Activated T-helper 1 cell treated with anti-CD3 and anti-CD28 coated beads, Interleukin-12 subunit alpha, Interleukin-12 subunit beta, Interleukin-2, Interleukin-4 antibody, amounts not matched to agents 30 ng/mL and 10 ng/mL and 1 ng/mL, durations not matched to agents 14 hours and 24 hours and 36 hours (primary cell): ENCODE results near the gene ARHGAP28. TPM values are rescaled to one million over a fixed set of nuclear protein-coding genes. Genes with fewer than 3 reads are reported as not detected.
"Not testable (repeated sequence)": the region's sequence is repeated elsewhere in the genome, so short reads cannot be mapped to it uniquely, and the experiment has no call there.

Experiments used
- DNase-seq: peaks from one replicate; pipeline ENCODE4 v3.0.0; 2021; ENCODE audit warnings: low spot score
- H3K27ac Mint-ChIP-seq: one replicate; pipeline ENCODE4 v1.8.0; 2021; ENCODE audit warnings: mild to moderate bottlenecking, mixed read lengths
- H3K27me3 Mint-ChIP-seq: one replicate; pipeline ENCODE4 v1.8.0; 2022; ENCODE audit warnings: mild to moderate bottlenecking, moderate library complexity, mixed read lengths; ENCODE audit not compliant: insufficient read depth
- H3K36me3 Mint-ChIP-seq: one replicate; pipeline ENCODE4 v1.8.0; 2021; ENCODE audit warnings: low read depth, mixed read lengths
- H3K4me1 Mint-ChIP-seq: one replicate; pipeline ENCODE4 v1.8.0; 2021; ENCODE audit warnings: low read depth, mixed read lengths
- H3K4me3 Mint-ChIP-seq: one replicate; pipeline ENCODE4 v1.8.0; 2021; ENCODE audit warnings: mild to moderate bottlenecking, moderate library complexity, mixed read lengths
- H3K9me3 Mint-ChIP-seq: one replicate; pipeline ENCODE4 v1.8.0; 2021; ENCODE audit warnings: mixed read lengths
- intact Hi-C: fragments of 100-400 bp; cut with micrococcal nuclease; formaldehyde crosslinking; loops from one replicate; pipeline ENCODE4 v1.15.1; 2024
- total RNA-seq: library from RNA; stranded (reverse); gene quantifications from 2 replicates; pipeline ENCODE4 v1.2.3, GENCODE V29; 2022

The ARHGAP28 gene
- total RNA-seq, 1 donor from 2014 or later = not detected

DNA sequence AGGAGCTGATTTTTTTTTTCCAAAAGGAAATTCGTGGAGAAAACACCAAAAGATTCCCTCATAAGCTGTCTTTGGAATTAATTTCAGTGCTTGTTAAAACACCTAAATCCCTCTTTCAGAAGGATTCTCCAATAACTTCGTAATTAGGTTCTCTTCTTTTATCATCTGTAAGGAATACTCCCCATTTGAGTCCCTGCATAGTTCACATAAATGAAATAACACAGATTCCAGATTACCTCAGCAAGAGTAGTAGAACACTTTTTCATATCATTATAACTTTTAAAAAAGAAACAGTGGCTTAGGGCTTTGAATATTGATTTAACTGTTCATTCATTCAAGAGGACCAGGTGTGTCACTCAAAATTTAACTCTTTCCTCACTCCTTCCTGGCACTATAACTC lies 55.5 kb downstream of the ARHGAP28 start:
- Mint-ChIP-seq H3K27me3 (no peaks in the 10 kb centered on the region), H3K27ac (no peak overlapping the region), H3K36me3 (no peaks in the 10 kb centered on the region), H3K4me3 (no peak overlapping the region), H3K4me1 (no peaks in the 10 kb centered on the region), H3K9me3 (peaks cover 7% of the 10 kb centered on the region)
- intact Hi-C loops = no loop called here
- no peak for DNase-seq

DNA sequence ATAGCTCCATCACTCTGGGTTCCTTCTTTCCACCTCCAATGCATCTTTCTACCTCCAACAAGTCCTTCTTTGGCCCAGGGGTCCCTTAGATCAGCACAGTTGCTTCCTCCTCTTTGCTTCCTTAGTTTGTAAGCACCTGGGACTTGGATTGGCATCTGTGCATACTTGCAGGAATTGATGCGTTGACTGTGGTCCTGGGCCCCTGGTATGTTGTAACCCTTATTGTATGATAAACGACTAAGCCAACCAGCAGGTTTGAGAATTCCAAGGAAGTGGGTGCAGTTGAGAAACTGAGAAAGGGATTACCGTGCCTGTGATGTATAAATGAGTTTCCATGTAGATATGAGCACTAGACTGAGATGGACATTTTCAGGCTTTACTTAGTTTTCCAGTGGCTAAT lies 55.9 kb downstream of the ARHGAP28 start:
- Mint-ChIP-seq H3K27ac (no peak overlapping the region), H3K9me3 (peaks cover 10% of the 10 kb centered on the region), H3K4me1 (no peaks in the 10 kb centered on the region), H3K27me3 (no peaks in the 10 kb centered on the region), H3K36me3 (no peaks in the 10 kb centered on the region), H3K4me3 (no peak overlapping the region)
- no peak for DNase-seq
- intact Hi-C loops = no loop called here

DNA sequence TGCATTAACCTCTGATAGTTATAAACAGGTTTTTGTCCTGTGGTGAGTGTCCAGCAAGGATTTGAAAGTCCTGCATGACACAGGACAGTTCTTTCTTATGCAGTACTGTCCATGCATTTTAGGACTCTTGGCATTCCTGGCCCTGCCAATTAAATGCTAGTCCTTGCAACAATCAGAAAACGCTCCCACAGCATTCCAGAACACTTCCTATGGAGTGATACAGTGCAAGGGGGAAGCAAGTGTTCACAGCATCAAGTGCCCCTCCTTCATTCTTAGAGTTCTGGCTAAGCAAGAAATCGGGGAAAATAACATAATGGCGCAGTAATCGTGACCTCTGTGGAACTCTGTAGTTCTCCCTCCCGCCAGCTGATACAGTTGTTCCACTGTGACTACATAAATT lies 62.9 kb downstream of the ARHGAP28 start:
- no peak overlapping the region for H3K4me3 Mint-ChIP-seq
- intact Hi-C loops = no loop called here
- H3K36me3 Mint-ChIP-seq = no peaks in the 10 kb centered on the region
- H3K4me1 Mint-ChIP-seq = no peaks in the 10 kb centered on the region
- peaks cover 5% of the 10 kb centered on the region for H3K9me3 Mint-ChIP-seq
- no peak for DNase-seq
- no peak overlapping the region for H3K27ac Mint-ChIP-seq
- H3K27me3 Mint-ChIP-seq = no peaks in the 10 kb centered on the region

DNA sequence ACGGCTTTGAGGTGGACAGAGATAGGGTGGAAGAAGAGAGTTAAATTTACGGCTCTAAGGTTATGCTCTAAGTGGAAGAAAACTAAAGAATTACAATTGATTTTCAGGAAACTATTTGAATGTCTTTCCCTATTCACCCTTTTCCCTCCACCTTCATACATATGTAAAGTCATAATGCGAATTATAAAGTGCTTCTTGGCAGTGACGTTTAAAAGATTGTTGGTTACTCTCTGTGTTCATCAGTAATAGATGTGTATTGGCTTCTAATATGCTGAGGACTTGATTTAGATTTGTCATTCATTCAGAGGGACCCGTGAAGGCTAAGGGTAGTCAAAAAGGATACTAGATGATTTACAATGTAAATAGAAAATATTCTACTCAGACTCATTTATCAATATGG lies 63.9 kb downstream of the ARHGAP28 start:
- Mint-ChIP-seq H3K4me3 (no peak overlapping the region), H3K27ac (no peak overlapping the region), H3K36me3 (no peaks in the 10 kb centered on the region), H3K4me1 (no peaks in the 10 kb centered on the region), H3K27me3 (no peaks in the 10 kb centered on the region), H3K9me3 (peaks cover 5% of the 10 kb centered on the region)
- intact Hi-C loops = no loop called here
- DNase-seq = no peak

- intact Hi-C loops = no loop called here
- DNase-seq = no peak
- H3K4me1 Mint-ChIP-seq = no peaks in the 10 kb centered on the region
- peaks cover 5% of the 10 kb centered on the region for H3K9me3 Mint-ChIP-seq
- no peaks in the 10 kb centered on the region for H3K27me3 Mint-ChIP-seq
- H3K36me3 Mint-ChIP-seq = no peaks in the 10 kb centered on the region
- no peak overlapping the region for H3K4me3 Mint-ChIP-seq
- no peak overlapping the region for H3K27ac Mint-ChIP-seq
Measured at GRCh38 chr18:6793986-6794385, 64.5 kb downstream of the ARHGAP28 start.

- no peak for DNase-seq
- peaks cover 3% of the 10 kb centered on the region for H3K9me3 Mint-ChIP-seq
- no peak overlapping the region for H3K27ac Mint-ChIP-seq
- no peaks in the 10 kb centered on the region for H3K27me3 Mint-ChIP-seq
- H3K4me3 Mint-ChIP-seq = no peak overlapping the region
- H3K4me1 Mint-ChIP-seq = no peaks in the 10 kb centered on the region
- no peaks in the 10 kb centered on the region for H3K36me3 Mint-ChIP-seq
- intact Hi-C loops = no loop called here
Measured at GRCh38 chr18:6795307-6795706, 65.8 kb downstream of the ARHGAP28 start.

- no peaks in the 10 kb centered on the region for H3K27me3 Mint-ChIP-seq
- no peaks in the 10 kb centered on the region for H3K9me3 Mint-ChIP-seq
- no peaks in the 10 kb centered on the region for H3K4me1 Mint-ChIP-seq
- no peaks in the 10 kb centered on the region for H3K36me3 Mint-ChIP-seq
- H3K4me3 Mint-ChIP-seq = no peak overlapping the region
- intact Hi-C loops = no loop called here
- no peak for DNase-seq
- H3K27ac Mint-ChIP-seq = no peak overlapping the region
Measured at GRCh38 chr18:6796511-6796910, 67.0 kb downstream of the ARHGAP28 start.

DNA sequence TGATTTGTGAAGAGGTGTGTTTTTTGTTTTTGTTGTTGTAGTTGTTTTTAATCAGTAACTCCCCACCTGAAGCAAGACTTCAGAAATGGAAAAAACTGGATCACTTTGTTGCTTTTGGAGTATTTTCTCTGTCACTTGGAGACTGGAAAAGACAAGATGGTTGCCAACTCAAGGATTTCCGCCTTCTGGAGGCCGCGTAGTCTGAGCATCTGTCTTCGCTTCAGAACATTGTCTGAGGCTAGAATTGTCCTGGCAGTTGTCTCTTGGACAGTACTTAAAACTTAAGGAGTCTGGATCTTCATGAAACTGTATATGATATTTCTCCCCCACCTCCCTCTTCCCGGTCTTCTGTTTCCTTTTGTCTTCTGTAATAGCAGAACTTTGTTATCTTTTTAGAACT lies 67.7 kb downstream of the ARHGAP28 start:
- H3K4me1 Mint-ChIP-seq = no peaks in the 10 kb centered on the region
- H3K9me3 Mint-ChIP-seq = no peaks in the 10 kb centered on the region
- H3K27me3 Mint-ChIP-seq = no peaks in the 10 kb centered on the region
- DNase-seq = no peak
- H3K4me3 Mint-ChIP-seq = no peak overlapping the region
- no peak overlapping the region for H3K27ac Mint-ChIP-seq
- no peaks in the 10 kb centered on the region for H3K36me3 Mint-ChIP-seq
- intact Hi-C loops = no loop called here

GRCh38 chr18:6798896-6799295 lies 69.4 kb downstream of the ARHGAP28 start:
- intact Hi-C loops = no loop called here
- no peaks in the 10 kb centered on the region for H3K9me3 Mint-ChIP-seq
- no peak overlapping the region for H3K27ac Mint-ChIP-seq
- H3K27me3 Mint-ChIP-seq = no peaks in the 10 kb centered on the region
- no peaks in the 10 kb centered on the region for H3K4me1 Mint-ChIP-seq
- no peak for DNase-seq
- no peak overlapping the region for H3K4me3 Mint-ChIP-seq
- H3K36me3 Mint-ChIP-seq = no peaks in the 10 kb centered on the region

DNA sequence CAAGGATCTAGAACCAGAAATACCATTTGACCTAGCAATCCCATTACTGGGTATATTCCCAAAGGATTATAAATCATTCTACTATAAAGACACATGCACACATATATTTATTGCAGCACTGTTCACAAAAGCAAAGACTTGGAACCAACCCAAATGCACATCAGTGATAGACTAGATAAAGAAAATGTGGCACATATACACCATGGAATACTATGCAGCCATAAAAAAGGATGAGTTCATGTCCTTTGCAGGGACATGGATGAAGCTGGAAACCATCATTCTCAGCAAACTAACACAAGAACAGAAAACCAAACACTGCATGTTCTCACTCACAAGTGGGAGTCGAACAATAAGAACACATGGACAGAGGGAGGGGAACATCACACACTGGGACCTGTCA lies 70.8 kb downstream of the ARHGAP28 start:
- H3K36me3 Mint-ChIP-seq, H3K4me1 Mint-ChIP-seq, H3K4me3 Mint-ChIP-seq, H3K27me3 Mint-ChIP-seq, DNase-seq, H3K27ac Mint-ChIP-seq, H3K9me3 Mint-ChIP-seq, intact Hi-C loops: not testable (repeated sequence)

- Mint-ChIP-seq H3K4me3 (no peak overlapping the region), H3K9me3 (peaks cover 8% of the 10 kb centered on the region), H3K36me3 (no peaks in the 10 kb centered on the region), H3K4me1 (no peaks in the 10 kb centered on the region), H3K27ac (no peak overlapping the region), H3K27me3 (no peaks in the 10 kb centered on the region)
- no peak for DNase-seq
- intact Hi-C loops = no loop called here
Measured at GRCh38 chr18:6807515-6808257, 78.2 kb downstream of the ARHGAP28 start.

GRCh38 chr18:6810191-6810590 lies 80.7 kb downstream of the ARHGAP28 start:
- H3K36me3 Mint-ChIP-seq = no peaks in the 10 kb centered on the region
- no peak overlapping the region for H3K4me3 Mint-ChIP-seq
- no peaks in the 10 kb centered on the region for H3K4me1 Mint-ChIP-seq
- no peaks in the 10 kb centered on the region for H3K27me3 Mint-ChIP-seq
- intact Hi-C loops = no loop called here
- H3K9me3 Mint-ChIP-seq = peaks cover 12% of the 10 kb centered on the region
- no peak for DNase-seq
- no peak overlapping the region for H3K27ac Mint-ChIP-seq

DNA sequence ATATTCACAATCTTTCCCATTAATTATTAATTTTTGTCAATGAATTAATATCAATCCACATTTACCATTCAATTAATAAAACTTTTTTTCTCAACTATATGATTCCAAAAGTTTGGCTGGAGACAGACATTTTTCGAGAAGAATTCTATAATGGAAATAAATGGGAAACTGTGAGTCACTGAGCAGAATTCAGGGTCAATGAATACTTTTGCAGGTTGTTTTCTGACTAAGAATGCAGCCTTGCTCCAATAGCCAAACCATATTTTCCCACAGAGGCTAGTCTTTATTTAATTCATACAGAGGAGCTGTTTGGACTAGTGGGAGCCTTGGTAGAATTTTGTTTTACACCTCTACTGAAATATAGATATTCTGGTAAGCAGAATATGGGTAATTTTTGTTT lies 82.3 kb downstream of the ARHGAP28 start:
- peaks cover 17% of the 10 kb centered on the region for H3K9me3 Mint-ChIP-seq
- intact Hi-C loops = no loop called here
- H3K27ac Mint-ChIP-seq = no peak overlapping the region
- DNase-seq = no peak
- no peak overlapping the region for H3K4me3 Mint-ChIP-seq
- H3K27me3 Mint-ChIP-seq = no peaks in the 10 kb centered on the region
- no peaks in the 10 kb centered on the region for H3K36me3 Mint-ChIP-seq
- no peaks in the 10 kb centered on the region for H3K4me1 Mint-ChIP-seq

DNA sequence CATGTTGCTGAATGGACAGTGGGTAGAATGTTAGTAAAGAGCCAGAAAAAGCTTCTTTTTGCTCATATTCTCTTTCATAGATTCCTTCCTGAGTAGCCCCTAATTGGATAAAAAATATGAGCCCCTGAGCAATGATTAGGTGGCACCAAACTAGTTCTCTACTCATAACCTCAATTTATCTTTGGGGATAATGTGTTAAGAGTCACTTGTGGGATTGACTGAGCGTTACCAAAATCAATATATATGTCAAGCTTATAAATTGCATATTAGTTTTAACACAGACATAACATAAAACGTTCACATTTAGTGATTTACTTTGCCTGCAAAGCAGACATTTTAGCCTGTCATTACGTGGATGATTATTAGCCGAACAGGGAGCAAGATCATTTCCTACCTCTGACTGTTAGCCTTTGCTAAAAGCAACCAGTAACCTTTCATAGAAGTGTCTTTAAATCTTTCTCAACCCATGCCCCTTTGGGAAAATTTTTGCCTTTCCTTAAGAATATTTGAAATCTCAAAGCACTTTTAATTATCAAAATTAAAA lies 85.4 kb downstream of the ARHGAP28 start:
- no peak overlapping the region for H3K4me3 Mint-ChIP-seq
- H3K9me3 Mint-ChIP-seq = peaks cover 22% of the 10 kb centered on the region
- H3K27me3 Mint-ChIP-seq = no peaks in the 10 kb centered on the region
- no peaks in the 10 kb centered on the region for H3K4me1 Mint-ChIP-seq
- intact Hi-C loops = no loop called here
- no peaks in the 10 kb centered on the region for H3K36me3 Mint-ChIP-seq
- H3K27ac Mint-ChIP-seq = no peak overlapping the region
- DNase-seq = no peak
